HG02763 (cell line): ENCODE data around the gene EGFL7.

Experiments used
- ATAC-seq: cut with Tn5 transposase; IDR thresholded peaks from one replicate; pipeline ENCODE4 v1.9.1; 2021; ENCODE audit warnings: mild to moderate bottlenecking, moderate library complexity; ENCODE audit not compliant: unreplicated experiment

Gene EGFL7

DNA sequence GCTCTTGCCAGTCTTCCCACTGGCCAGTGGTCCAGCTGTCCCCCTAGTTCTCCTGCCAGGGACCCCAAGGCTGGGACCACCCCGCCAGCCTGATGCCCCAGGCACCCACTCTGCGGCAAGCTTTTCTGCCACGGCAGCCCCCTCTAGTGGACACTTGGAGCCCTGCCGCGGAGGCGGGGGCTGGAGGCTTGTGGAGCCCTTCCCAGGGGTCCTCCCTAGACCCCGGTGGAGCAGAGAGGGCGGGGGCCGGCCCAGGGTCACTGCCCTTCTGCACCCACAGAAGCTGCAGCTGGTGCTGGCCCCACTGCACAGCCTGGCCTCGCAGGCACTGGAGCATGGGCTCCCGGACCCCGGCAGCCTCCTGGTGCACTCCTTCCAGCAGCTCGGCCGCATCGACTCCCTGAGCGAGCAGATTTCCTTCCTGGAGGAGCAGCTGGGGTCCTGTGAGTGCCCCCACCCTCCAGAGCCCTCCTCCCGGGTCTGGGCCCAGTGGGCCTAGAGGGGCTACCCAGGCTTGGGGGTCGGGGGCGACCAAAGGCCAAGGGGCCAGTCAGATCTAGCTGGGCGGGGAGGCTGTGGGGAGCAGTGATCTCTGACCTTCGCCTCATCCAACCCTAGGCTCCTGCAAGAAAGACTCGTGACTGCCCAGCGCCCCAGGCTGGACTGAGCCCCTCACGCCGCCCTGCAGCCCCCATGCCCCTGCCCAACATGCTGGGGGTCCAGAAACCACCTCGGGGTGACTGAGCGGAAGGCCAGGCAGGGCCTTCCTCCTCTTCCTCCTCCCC lies 9.1 kb downstream of the EGFL7 start:
- no peak for ATAC-seq

- ATAC-seq, result no peak
Observed at GRCh38 chr9:136672431-136673087, 9.8 kb downstream of the EGFL7 start.

DNA sequence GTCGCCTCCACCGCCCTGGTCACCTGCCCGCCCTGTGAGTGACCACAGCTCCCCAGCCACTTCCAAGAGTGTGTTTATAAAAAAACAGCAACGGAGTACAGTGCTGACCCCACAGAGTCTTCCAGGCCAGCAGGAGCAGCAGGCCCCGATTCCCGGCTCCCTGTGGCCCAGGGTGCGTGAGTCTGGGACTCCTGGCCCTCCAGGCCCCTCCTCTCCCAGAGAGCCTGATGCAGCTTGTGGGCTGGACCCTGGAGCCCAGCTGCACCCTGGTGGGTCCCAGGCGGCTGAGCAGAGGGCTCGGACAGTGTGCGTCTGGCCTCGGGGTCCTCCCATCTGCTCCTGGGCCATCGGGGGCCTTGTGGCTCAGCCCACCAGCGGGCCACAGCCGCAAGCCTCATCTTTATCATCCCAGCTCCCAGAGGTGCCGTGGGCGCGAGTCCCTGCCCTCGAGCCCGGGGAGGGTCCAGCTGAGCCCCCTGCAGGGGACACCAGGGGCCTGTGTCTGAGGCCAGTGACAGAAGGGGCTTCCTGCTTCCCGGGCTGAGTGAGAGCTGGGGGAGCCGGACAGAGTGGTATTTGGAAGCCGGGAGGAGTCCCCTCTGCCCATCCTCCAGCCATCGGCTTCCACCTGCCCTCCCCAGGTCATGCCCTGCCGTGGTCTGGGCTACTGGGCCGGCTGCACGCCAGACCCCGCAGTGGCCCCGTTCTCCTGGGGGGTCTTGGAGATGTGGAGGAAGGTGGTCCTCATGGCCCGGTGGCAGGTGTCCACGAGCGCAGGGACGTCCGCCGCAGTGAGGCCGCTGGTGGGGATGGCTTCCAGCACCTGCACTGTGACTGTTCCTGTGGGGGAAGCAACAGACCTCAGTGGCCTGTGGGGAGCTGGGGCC lies 10.6 kb downstream of the EGFL7 start:
- no peak for ATAC-seq

GRCh38 chr9:136673975-136674785 lies 11.5 kb downstream of the EGFL7 start:
- no peak for ATAC-seq

DNA sequence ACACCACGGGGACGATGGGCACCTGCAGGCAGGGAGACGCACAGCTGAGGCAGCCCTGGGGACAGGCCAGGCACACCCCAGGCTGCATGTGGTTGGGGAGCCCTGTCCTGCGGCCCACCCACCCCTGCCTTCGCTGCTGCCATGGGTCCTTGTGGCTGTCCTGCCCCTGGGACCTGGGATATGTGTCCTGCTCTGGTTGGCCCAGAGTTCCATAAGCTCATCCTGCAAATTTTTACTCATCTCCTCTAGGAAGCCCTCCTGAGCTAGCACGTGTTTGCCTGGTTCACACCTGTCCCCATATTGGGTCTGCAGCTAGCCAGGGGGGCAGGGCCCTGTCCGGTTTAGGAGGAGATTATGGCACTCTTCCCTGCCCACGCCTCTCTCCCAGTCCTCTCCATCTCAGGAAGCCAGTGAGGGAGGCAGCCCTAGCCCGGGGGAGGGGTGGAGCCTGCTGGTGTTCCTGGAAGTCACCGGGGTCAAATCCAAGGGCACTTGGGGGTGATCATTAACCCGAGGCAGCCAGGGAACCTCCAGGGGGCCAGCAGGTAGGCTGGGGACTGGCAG lies 12.2 kb downstream of the EGFL7 start:
- ATAC-seq, result no peak

- no peak for ATAC-seq
Observed at GRCh38 chr9:136675477-136676296, 13.0 kb downstream of the EGFL7 start.

DNA sequence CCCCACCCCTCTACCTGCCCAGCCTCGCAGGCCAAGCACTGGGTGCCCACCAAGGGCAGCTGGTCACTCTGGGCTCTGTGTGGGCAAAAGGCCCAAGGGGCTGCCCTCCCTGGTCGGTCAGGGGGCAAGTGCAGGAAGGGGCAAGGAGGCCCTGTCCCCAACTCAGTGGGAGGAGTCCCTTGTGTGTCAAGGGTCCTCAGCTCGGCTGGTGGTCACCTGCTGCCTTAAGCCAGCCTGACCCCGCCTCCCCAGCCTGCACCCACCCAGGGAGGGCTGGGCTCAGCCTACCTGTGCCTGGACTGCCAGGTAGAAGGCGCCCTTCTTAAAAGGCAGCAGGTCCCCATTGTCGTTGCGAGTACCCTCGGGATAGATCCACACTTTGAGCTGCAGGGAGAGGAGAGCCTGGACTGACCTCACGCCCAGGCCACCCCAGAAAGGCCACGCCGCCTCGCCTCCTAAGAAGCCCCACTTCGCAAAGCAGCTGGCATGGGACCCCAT lies 13.6 kb downstream of the EGFL7 start:
- no peak for ATAC-seq

- no peak for ATAC-seq
Observed at GRCh38 chr9:136676920-136677686, 14.4 kb downstream of the EGFL7 start.

DNA sequence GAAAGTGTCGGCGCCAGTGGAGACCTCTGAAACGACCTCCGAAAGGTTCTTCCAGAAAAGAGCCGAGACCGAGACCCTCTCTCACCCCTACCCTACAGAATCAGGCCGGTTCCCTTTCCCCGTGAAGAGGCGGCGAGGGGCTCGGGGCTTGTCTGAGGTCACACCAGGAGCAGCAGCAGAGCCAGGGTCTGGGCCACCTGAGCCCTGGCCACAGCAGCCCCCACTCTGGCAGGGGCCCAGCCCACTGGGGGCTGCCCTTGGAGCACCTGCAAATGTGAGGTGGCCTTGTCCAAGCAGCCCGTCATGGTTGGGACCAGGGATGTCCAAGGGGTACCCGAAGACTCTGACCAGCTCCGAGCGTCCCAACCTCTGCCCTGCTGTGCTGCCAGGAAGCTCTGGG lies 15.3 kb downstream of the EGFL7 start:
- ATAC-seq, result no peak

DNA sequence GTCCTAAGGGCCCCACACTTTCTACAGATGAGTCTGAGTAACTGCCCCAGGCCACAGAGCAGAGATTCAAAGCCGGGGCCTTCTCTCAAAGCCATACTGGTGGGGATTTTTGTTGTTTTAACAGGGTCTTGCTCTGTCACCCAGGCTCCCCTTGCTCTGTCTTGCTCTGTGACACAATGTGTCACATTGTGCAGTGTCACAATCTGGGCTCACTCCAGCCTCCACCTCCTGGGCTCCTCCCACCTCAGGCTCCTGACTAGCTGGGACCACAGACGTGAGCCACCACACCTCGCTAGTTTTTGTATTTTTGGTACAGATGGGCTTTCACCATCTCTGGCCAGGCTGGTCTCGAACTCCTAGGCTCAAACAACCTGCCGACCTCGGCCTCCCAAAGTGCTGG lies 15.9 kb downstream of the EGFL7 start:
- no peak for ATAC-seq

- ATAC-seq, result no peak
Observed at GRCh38 chr9:136679431-136679941, 16.8 kb downstream of the EGFL7 start.

DNA sequence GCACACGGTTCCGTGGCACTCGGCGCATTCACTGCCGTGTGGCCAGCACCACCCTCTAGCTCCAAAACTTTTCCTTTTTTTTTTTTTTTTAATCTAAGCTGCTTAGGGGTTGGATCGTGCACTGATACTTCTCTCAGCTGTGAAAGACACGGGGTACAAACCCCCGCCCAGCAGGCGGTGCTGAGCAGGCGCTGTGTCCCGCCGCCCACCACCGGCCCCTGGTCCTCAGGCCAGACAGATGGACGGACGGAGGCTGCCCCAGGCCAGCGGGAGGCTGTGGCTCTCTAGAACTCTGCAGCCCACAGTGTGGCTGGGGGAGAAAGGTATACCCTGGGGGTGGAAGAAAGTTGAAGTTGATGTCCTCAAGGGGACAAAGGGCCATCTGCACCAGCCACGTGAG lies 18.3 kb downstream of the EGFL7 start:
- no peak for ATAC-seq

DNA sequence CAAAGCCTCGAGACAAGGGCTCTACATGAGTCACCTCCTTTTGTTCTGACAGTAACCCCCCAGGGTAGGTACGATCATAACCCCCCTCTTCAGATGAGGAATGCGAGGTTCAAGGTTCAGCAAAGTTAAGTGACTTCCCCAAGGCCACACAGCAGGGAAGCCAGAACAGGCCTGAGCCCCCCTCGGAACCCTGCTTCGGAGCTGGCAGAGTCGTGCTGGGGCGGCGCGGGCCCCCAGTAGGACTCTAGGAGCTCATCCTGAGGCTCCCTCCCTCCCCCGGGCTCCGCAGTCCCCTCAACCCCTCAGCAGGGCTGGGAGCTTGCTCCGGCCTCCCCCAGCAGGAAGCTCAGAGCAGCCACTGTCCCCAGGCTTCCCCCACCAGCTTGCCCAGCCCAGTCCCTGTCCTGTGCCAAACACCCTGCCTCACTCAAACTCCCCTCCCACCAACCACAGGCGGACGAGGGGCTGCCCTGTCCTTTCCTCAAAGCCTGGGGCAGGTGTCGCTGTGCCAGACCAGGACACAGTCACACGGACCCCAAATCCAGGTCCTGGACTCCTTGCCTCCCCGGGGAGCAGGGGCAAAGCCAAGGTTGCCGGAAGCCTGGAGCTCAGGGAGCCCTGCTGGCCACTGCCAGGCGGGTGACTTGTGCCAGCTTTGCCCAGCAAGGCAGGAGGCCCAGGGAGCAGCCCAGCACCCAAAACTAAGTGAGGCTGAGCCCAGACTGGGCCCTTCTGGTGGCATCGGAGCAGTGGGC lies 19.4 kb downstream of the EGFL7 start:
- no peak for ATAC-seq

- no peak for ATAC-seq
Observed at GRCh38 chr9:136682710-136683109, 20.0 kb downstream of the EGFL7 start.

GRCh38 chr9:136683173-136683745 lies 20.5 kb downstream of the EGFL7 start:
- ATAC-seq, result no peak

GRCh38 chr9:136683755-136684154 lies 21.0 kb downstream of the EGFL7 start:
- ATAC-seq, result no peak

GRCh38 chr9:136684339-136684738 lies 21.6 kb downstream of the EGFL7 start:
- no peak for ATAC-seq
